T follicular helper cell (primary cell): Measurements from ENCODE around the gene LAMA2.

Source experiments
- DNase-seq: peaks from one replicate; pipeline ENCODE4 v3.0.0-alpha.2; 2020; ENCODE audit warnings: low read depth

Gene LAMA2

GRCh38 chr6:129215916-129216520 is 333.1 kb downstream of the LAMA2 start:
- DNase-seq: no peak

- DNase-seq: no peak
These were observed 334.8 kb downstream of the LAMA2 start for GRCh38 chr6:129217701-129218100.

- DNase-seq: no peak
These were observed 350.7 kb downstream of the LAMA2 start for GRCh38 chr6:129233458-129234134.

- no peak for DNase-seq
These were observed 352.4 kb downstream of the LAMA2 start for GRCh38 chr6:129235167-129236000.

GRCh38 chr6:129236001-129236517 is 353.1 kb downstream of the LAMA2 start:
- DNase-seq: no peak

GRCh38 chr6:129238991-129239390 is 356.1 kb downstream of the LAMA2 start:
- DNase-seq: no peak

- no peak for DNase-seq
These were observed 357.0 kb downstream of the LAMA2 start for GRCh38 chr6:129239825-129240491.

- DNase-seq: no peak
These were observed 357.5 kb downstream of the LAMA2 start for GRCh38 chr6:129240492-129240853.

- DNase-seq: no peak
These were observed 359.6 kb downstream of the LAMA2 start for GRCh38 chr6:129242546-129242945.

- no peak for DNase-seq
These were observed 360.4 kb downstream of the LAMA2 start for GRCh38 chr6:129243377-129243776.

GRCh38 chr6:129248946-129249345 is 366.0 kb downstream of the LAMA2 start:
- DNase-seq: no peak

- DNase-seq: peak; percentile 5
These were observed 368.9 kb downstream of the LAMA2 start for GRCh38 chr6:129251669-129252376.

- no peak for DNase-seq
These were observed 369.6 kb downstream of the LAMA2 start for GRCh38 chr6:129252377-129253071.

GRCh38 chr6:129253242-129253641 is 370.3 kb downstream of the LAMA2 start:
- no peak for DNase-seq

GRCh38 chr6:129253727-129254126 is 370.8 kb downstream of the LAMA2 start:
- DNase-seq: no peak

GRCh38 chr6:129257196-129257595 is 374.3 kb downstream of the LAMA2 start:
- no peak for DNase-seq

- DNase-seq: no peak
These were observed 379.7 kb downstream of the LAMA2 start for GRCh38 chr6:129262661-129263060.

GRCh38 chr6:129263176-129263575 is 380.2 kb downstream of the LAMA2 start:
- DNase-seq: no peak

- DNase-seq: no peak
These were observed 381.6 kb downstream of the LAMA2 start for GRCh38 chr6:129264480-129265045.

- DNase-seq: no peak
These were observed 384.1 kb downstream of the LAMA2 start for GRCh38 chr6:129267028-129267427.

GRCh38 chr6:129269076-129269475 is 386.1 kb downstream of the LAMA2 start:
- no peak for DNase-seq
